ENCODE data around the gene RNF224.
A peak's percentile ranks its signal among the peaks of the same experiment; 100 is the strongest.

RNF224 gene

DNA sequence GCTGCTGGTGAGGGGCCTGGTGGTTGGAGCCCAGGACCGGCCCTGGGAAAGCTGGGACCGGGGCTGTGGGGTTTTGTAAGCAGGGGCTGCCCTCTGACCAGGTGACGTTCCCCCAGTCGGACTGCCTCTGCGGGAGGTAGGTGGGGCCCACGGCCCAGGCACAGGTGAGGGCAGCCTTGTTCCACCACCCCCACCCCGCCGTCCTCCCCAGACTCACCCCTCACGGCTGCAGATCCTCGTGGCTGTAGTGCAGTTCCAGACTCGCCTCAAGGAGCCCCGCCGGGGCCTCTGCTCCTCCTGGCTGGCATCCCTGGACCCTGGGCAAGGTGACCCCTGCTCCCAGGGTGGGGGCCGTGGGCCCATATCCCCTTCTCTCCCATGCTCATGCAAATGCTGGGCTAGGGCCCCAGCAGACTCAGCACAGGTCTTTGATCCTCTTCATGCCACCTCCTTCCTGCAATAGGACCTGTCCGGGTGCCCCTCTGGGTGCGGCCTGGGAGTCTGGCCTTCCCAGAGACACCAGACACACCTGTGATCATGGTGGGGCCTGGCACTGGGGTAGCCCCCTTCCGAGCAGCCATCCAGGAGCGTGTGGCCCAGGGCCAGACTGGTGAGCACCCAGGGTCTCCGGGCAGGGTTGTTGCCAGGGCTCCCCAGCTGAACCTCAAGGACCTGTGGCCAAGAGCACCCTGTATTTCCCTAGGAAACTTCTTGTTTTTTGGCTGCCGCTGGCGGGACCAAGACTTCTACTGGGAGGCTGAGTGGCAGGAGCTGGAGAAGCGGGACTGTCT is 11.9 kb upstream of the RNF224 start:
- DNase-seq: no peak

DNA sequence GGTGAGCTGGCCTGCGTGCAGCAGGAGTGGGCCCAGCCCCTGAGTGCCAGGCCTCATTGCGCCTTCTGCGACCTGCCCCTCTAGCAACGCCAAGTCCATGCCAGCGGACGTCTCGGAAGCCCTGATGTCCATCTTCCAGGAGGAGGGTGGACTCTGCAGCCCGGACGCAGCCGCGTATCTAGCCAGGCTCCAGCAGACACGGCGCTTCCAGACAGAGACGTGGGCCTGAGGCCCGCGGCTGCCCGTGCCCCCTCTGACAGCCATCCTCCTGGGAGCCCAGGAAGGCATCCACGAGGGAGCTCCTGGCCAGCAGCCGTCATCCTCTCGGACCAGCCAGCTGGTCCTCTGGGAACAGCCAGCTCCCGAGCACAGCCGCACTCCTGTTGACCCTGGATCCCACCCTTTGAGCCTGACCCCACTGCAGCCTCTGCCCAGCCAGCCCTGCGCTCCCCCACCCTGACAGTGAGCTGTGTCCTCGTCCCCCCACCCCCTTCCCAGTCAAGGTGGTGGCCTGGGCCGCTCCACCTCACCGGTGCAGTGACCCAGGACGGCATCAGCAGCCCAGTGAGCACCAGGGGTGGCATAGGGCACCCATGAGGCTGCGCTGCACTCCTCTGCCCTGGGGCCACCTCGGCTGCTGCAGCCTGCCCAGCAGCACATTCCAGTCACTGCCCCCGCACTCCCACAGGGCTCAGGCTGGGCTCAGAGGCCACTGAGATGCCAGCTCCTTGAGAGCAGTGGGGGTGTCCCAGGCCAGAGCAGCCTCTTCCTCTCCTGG is 10.9 kb upstream of the RNF224 start:
- no peak for DNase-seq

DNA sequence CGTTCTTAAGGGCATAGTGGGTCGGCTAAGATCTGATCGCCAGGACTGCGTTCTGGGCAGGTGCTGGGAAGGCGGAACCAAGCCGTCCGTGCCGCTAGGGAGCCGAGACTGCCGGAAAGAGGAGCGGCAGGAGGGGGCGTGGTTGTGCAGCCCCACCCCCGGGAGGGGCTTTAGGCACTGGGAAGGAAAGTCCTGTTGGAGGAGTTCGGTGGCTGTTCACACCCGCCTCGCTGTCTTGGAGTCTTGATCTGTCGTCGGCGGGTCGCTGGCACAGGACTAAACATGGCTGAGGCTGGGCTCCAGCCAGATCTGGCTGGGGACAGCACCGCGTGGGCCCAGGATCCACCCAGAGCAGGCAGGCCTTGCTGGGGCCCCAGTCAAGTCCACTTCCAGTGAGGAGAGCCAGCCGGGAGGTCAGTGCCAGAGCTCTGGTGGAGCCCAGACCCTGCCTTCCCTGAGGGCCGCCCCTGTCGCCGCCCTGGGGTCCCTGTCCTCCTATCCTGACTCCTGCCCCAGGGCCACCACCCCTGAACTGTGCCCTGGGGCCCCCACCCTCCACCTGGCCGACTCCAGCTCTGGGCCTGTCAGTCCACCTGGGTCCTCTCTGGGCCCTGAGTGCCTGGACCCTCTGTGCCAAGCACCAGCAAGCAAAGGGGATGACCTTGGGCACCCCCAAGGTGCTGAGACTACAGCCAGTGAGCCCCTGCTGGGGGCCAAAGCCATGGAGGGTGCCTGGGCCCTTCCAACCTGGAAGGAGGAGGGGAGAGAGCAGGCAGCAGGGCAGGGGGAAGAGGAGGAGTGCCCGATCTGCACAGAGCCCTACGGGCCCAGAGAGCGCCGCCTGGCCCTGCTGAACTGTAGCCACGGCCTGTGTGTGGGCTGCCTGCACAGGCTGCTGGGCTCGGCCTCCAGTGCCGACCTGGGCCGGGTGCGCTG is 9.8 kb upstream of the RNF224 start:
- DNase-seq: no peak

DNA sequence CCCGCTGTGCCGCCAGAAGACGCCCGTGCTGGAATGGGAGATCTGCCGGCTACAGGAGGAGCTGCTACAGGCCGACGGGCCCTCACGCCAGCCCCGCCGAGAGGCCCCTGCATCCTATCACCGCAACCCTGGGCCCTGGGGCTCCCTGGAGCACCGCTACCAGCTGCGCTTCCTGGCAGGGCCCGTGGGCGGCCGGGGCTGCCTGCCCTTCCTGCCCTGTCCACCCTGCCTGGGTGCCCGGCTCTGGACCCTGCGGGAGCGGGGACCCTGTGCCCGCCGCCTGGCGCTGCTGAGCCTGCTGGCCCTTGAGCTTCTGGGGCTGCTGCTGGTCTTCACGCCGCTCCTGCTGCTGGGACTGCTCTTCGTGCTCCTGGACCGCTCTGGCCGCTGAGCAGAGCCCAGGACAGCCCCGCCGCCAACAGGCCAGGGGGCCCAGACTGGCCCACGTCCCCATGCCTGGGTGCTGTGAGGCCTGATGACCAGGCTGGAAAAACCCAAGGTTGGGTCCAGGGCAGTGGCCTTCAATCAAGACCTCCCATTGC is 9.0 kb upstream of the RNF224 start:
- DNase-seq: no peak

DNA sequence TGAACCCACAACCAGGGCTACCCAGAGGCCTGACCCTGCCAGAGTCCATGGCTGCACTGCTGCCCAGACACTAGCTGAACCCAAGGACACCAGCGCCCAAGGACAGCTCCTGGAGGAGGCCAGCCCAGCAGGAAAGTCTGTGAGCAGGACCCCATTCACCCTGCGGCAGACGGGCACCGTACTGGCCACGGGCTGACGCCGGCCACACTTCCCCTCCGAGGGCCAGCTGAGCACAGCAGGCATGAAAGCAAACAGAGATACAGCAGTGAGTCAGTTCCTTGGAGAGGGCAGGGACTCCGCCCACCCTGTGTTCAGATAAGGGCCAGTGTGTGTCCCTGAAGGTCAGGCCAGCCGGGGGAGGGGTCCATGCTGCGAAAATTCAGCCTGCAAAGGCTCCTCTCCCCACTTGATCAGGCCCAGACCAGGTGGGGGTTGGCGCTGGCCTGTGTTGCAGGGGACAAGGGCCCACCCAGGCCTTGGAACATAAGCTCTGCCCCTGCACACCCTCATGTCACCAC is 8.5 kb upstream of the RNF224 start:
- no peak for DNase-seq

DNA sequence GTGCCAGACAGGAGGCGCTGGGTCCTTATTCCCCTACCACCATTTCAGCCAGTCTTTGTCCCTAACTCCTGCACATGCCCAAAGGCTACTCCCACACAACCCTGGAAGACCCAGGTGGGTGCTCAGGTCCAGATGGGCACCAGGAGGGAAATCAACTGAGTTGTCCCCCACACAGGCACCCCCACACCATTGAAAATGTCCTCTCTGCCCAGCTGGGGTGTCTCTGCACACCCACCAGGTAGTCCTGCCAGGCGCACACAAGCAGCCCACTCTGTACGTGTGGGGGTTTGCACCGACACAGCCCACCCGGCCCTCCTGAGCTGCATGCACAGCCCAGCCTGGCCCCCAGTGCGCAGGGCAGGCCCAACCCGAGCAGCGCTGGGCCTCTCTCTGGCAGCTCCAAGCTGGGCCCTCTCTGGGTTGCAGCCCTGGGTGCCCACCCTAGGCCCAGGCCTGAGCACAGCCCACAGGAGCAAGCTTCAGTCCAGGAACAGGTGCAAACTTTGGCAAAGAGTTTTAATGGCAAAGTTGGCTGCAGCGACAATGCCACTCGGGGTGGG is 7.5 kb upstream of the RNF224 start:
- no peak for DNase-seq

DNA sequence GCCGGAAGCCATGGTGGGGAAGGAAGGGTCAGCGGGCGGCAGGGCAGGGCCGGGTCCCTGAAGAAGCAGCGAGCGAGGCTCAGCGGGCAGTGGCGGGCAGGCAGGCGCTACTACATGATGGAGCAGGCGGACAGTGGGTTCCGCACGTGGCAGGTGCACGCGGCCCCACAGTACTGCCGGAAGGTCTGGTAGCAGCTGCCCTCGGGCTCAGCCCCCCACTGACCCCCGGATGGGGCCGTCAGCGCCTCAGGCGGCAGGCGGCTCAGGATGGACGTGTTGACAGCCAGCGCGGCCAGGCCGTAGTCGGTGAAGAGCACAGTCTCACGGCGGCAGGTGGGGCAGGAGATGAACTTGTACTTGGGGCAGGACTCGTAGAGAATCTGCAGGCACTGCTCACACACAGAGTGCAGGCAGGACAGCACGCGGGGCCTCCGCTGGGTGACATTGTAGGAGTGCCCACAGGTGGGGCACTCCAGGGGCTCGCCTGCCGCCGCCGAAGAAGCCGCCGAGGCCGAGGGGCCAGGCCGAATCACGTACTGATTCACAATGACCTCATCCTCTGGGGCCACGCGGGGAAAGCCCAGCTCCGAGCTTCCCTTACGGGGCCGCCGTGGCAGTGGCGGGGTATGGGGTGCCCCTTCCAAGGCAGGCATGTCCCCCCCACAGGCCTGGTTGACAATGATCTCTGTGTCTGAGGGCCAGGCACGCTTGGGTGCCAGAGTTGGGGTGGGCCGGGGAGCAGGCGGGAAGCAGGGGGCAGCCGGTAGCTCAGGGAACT is 6.8 kb upstream of the RNF224 start:
- no peak for DNase-seq

DNA sequence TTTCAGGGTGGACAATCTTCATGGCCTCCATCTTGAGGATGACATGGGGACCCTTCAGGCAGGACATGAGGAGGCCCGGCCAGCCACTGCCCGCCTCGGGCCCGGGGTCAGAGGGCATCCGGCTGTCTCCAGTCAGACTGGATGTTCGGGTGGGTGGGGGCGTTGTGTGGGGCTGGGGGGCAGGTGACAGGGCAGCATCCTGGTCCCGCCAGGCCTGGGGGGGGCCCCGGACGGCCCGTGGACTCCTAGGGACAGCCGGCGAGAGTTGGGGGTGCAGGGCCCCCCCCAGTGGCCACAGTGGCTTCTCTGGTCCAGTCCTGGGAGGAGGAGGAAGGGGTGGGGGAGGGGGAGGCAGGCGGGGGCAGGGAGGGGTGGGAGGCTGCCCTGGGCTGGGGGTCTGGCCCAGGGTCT is 6.2 kb upstream of the RNF224 start:
- no peak for DNase-seq

DNA sequence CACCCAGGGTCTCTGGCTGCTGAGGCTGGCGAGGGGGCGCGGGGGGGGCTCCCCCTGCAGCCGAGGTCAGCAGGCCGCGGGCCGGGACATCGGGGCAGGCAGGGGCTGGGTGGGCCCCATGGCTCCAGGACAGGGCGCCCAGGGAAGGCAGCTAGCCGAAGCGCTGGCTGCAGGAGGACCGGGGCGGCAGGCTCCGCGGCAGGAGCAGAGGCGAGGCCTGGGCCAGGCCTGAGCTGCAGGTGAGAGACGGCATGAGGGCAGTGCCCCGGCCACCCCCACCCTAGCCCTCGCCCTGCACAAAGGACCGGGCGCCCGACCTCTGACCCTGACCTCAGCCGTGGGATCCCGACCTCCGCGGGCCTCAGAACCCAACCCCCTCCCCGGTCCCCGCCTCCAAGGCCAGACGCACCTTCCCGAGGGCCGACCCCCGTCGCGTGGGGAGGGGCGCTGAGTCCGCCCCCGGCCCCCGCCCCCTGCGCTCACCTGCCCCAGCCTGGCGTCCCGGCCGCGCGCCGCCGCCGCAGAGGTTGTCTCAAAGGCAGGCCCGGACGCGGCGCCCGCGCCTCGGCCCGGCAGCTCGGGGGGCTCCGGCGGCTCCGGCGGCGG is 5.7 kb upstream of the RNF224 start:
- no peak for DNase-seq

DNA sequence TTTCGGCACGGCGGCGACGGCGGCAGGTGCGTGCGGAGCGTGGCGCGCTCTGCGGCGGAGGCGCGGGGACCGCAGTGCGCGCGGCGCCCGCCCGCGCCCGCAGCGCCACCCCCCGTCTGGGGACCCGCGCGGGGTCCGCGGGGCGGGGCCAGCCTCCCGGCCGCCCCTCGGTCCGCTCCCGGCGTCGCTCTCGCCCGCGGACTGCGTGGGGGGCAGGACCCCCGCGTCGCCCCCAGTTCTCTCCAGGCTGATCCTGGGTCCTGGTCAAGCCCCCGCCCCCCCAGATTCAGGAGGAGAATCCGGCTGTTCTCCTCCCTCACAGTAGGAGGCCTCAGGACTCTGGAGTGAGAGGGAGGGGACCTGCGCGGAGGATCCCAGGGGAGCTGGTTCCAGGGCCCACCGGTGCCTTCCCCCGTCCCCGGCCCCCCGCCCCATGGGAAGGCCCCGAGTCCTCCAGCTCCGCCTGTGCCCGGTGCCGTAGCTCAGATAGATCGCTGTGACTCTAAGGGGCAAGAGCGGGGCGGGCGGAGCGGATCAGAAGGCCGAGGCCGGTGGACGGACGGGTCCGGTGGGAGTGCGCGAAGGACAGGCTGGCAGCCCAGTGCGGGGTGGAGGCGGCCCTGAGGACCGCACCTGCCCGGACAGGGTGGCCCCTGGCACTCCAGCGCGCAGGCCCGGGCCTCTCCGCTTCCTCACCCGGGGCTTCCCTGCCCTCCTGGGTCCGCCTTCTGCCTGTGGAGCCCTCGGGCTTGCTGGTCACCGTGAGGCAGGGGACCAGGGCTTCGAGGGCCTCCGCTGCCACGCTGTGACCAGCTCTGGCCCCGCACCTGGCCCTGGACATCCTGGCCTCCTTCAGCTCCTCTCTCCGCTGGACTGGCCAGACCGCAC is 4.9 kb upstream of the RNF224 start, which contains the start of gene RNF208:
RNF208 (minus strand) TSS at position 51 of the 888 bp plus-strand sequence. CDS start 1,028 bp downstream, outside the sequence.
- DNase-seq: no peak

DNA sequence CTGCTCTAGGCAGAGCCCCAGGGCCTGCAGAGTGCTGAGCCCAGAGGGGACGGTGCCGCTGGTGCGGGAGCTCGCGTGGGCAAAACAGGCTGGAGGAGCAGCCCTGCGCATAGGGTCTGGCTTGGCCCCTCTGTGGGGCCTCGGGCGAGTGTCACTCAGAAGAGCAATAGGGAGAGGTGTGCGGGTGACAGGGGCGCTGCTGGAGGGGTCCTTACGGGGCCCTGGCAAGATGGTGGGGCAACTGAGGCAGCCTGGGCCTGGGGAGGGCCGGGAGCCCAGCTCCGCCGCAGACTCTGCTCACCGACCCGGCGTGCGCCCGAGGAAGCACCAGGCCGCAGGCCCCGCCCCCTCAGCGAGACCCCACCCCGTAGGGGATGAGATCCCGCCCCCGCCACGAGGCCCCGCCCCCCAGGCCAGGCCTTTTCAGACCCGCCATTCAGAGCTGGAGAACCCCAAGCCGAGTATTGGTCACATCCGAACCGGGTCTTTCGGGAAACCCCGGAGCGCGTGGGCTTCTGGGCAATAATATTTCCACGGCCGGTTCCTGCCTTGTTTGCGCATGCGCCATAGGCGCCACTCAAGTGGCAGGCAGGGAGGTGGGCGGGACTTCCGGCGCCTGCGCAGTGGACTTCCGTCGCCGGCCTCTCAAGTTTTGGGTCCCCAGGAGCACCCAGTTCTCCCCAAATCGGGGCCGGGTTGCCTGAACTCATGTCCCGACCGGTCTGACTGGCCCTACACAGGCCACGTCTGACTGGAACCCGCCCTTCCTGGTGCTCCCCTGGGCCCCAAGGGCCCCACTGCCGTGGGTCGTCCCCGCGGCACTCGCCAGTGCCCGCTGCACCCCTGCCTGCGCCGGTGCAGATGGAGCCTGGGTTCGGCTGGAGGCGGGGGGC is 4.0 kb upstream of the RNF224 start:
- peak; percentile 72 to 79 for DNase-seq

DNA sequence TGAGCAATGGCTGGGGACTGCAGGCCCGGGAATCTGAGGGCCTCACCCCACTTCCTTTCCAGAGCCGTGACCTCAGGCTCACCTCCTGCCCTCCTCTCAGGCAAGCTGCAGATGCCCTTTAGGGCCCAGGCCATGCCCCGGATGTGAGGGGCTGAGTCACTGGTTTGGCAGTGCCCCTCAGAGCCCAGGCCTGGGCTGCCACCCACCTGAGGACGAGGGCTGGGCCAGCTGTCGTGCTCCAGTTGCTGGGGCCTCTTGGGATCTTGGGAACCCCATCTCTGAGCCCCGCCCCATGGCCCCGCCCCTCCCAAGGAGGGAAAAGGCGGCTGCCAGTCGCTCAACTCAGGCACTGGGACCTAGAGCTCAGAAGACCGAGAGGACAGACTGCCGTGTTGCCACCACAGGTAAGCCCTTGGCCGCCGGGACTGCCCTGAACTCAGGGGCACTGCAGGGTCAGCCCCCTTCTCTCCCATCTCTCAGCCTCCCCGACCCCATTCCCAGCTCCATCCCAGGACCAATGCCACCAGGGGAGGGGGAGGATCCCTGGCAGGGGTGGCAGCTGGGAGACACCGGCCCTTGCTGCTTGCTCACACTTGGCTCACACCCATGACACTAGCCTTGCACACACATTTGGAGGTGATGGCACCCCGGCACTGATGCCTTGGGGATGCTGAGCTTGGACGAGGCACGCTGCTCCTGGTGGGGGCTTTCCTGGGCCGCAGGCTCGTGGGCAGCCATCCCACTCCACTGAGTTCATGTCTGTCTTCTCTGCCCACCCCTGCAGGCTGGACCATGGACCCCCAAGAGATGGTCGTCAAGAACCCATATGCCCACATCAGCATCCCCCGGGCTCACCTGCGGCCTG is 2.2 kb upstream of the RNF224 start, which contains the start of gene CYSRT1:
CYSRT1 (plus strand) TSS at position 345 of the 865 bp plus-strand sequence; CDS start at position 793, 448 bp downstream.
- no peak for DNase-seq

DNA sequence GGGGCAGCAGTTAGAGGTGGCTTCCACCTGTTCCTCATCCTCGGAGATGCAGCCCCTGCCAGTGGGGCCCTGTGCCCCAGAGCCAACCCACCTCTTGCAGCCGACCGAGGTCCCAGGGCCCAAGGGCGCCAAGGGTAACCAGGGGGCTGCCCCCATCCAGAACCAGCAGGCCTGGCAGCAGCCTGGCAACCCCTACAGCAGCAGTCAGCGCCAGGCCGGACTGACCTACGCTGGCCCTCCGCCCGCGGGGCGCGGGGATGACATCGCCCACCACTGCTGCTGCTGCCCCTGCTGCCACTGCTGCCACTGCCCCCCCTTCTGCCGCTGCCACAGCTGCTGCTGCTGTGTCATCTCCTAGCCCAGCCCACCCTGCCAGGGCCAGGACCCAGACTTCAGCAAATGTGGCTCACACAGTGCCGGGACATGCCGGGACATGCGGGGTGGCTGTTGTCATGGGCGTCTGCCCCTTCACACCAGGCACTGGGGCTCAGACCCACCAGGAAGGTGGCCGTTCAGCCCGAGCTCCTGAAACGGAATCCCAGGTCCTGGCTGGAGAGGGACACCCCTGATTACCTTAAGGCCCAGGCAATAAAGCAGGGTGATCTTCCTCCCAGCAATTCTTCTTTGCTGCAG is 1.5 kb upstream of the RNF224 start:
- DNase-seq: no peak

DNA sequence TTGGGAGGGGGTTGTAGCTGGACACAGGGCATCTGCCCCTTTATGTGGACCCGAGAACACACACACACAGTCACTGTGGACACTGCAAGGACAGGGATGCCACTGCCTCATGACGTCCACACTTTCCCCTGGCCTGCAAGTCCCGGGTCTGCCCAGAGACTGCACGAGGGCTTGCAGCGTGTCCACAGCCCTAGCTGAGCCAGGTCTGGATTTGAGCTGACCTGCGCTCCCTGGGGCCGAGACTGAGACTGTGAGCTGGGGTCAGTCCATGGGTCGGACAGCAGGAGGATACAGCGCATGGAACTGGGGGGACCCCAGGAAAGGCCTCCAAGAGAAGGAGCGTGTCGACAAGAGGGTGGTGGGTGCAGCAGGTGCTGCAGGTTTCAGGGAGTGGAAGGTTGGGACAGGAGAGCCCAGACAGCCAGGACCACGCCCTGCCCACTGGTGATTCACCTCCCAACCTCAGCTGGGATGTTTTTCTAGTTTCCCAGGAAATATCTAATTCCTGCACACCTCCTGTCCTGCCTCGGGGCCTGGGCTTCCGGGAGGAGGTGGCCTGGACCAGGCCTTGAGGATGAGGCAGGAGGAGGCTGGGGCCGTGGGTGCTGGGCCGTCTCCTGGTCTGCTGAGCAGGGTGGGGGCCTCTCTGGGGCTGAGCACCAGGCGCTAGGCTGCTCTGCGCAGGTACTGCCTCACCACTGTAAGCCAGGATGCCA is 806 bp upstream of the RNF224 start:
- DNase-seq: no peak

DNA sequence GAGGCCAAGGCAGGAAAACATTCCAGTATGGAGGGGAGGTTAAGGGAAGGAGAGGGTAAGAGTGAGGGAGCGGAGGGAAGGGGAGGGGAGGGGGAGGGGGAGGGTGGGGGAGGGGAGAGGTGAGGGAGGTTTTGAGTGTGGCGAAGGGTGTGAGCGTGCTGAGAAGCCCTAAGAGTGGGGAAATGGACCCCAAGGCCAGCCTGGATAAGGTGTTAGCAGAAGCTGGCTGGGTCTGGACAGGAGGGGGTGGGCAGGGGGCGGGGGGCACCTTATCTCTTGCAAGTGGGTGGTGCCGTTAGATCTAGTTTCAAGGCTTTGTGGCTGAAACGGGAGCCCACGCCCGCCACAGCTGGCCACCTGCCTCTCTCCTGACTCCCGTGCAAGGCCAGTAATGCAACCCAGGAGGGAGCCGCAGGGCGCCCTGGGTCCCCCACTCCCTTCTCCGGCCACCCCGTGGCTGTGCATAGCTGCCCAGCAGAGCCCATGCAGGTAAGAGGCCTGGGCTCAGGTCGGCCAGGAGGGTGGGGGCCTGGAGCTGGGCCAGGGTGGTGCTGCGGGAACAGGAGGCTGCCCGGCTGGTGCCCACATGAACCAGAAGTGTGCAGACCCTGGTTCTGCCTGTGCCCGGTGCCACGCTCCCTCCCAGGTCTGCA is 677 bp downstream of the RNF224 start:
- no peak for DNase-seq

DNA sequence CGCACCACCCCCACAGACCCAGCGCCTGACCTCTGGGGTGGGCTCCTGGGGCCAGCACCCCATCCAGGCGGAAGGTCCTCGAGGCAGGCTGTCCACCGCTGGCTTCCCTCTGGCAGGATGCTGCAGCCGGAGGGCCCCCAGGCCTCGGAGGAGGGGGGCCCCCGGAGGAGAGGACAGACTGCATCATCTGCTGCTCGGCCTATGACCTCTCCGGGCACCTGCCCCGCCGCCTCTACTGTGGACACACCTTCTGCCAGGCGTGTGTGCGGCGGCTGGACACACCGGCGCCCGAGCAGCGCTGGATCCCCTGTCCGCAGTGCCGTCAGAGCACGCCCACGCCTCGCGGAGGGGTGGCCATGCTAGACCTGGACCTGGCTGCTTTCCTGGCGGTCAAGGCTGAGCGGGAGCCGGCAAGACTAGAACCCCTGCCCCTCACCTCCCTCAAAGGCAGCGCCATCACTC is 1.2 kb downstream of the RNF224 start:
- DNase-seq: no peak

Measured in cerebellar nuclear complex (tissue), 1 donor.